ENCODE results near the gene LDB2. TPM values are rescaled to one million over a fixed set of nuclear protein-coding genes. Genes with fewer than 3 reads are reported as not detected.

LDB2 gene
- total and polyA plus RNA-seq, 2 experiments from 2014 or later: 48.6 to 80.1 TPM

- TF ChIP-seq ETS1 (IDR thresholded peaks at IDR 0.05) (no peak), POLR2AphosphoS5 (IDR thresholded peaks at IDR 0.05; ENCODE audit: low read depth) (no peak), ZNF331 (CRISPR knock-in tag; IDR thresholded peaks at IDR 0.05; ENCODE audit: low read depth) (no peak), CREB1 (CRISPR knock-in tag; IDR thresholded peaks at IDR 0.05; ENCODE audit: low read depth) (no peak), ZNF114 (CRISPR knock-in tag; IDR thresholded peaks at IDR 0.05) (no peak)
Measured at GRCh38 chr4:16498978-16499377, 399.5 kb downstream of the LDB2 start (continued).

DNA sequence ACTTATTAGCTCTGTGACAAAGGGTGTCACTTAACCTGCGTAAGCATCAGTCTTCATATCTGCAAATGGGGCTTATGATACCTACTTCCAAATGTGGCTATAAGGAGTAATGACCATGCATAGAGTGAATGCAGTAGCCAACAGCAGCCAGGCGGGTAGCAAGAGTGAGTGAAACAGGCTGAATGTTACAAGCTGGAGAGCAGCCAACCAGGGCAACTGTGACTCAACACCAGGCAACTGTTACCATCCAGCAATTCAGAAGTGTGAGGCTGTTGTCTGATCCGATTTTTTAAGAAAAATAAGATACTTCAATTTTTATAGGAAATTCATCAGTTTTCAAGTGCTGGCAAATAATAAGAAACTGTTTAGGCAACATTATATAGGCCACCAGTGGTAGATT, 401.9 kb downstream of the LDB2 start:
- Histone ChIP-seq H3K36me3 (ENCODE audit: insufficient read depth) (peaks cover 2% of the 10 kb centered on the region; the same call in 1 of the 2 replicates), H2AFZ (no peak overlapping the region), H4K20me1 (replicated peaks; ENCODE audit: insufficient read depth) (0 out of 2 replicates have a peak, but pooled peaks cover 4% of the 10 kb centered on the region), H3F3A (replicated peaks; ENCODE audit: low read depth) (no peaks in the 10 kb centered on the region), H3K27me3 (ENCODE audit: insufficient read depth) (no peaks in the 10 kb centered on the region), H3K4me1 (ENCODE audit: insufficient read depth) (no peaks in the 10 kb centered on the region), H3K9me2 (ENCODE audit: insufficient read depth) (0 out of 2 replicates have a peak, but pooled peaks cover 7% of the 10 kb centered on the region), H3K79me2 (replicated peaks; ENCODE audit: insufficient read depth) (no peaks in the 10 kb centered on the region), H3K4me3 (no peak overlapping the region), H3K4me2 (no peak overlapping the region), H3K27ac (ENCODE audit: low read depth) (no peak overlapping the region)
- Mint-ChIP-seq H3K27me3 (ENCODE audit: insufficient read depth, low read depth, poor library complexity) (no peaks in the 10 kb centered on the region), H3K36me3 (ENCODE audit: low read depth) (peaks cover 4% of the 10 kb centered on the region; the same call in 1 of the 3 replicates), H3K4me1 (no peaks in the 10 kb centered on the region), H3K27ac (no peak overlapping the region), H3K9me3 (no peaks in the 10 kb centered on the region), H3K4me3 (no peak overlapping the region)
- DNase-seq (ENCODE audit: low spot score): no peak
- no peak for TF ChIP-seq NANOG (IDR thresholded peaks at IDR 0.05; ENCODE audit: borderline replicate concordance)
- TF ChIP-seq POLR2AphosphoS5 (IDR thresholded peaks at IDR 0.05; ENCODE audit: low read depth): no peak
- TF ChIP-seq, protein P1, sequence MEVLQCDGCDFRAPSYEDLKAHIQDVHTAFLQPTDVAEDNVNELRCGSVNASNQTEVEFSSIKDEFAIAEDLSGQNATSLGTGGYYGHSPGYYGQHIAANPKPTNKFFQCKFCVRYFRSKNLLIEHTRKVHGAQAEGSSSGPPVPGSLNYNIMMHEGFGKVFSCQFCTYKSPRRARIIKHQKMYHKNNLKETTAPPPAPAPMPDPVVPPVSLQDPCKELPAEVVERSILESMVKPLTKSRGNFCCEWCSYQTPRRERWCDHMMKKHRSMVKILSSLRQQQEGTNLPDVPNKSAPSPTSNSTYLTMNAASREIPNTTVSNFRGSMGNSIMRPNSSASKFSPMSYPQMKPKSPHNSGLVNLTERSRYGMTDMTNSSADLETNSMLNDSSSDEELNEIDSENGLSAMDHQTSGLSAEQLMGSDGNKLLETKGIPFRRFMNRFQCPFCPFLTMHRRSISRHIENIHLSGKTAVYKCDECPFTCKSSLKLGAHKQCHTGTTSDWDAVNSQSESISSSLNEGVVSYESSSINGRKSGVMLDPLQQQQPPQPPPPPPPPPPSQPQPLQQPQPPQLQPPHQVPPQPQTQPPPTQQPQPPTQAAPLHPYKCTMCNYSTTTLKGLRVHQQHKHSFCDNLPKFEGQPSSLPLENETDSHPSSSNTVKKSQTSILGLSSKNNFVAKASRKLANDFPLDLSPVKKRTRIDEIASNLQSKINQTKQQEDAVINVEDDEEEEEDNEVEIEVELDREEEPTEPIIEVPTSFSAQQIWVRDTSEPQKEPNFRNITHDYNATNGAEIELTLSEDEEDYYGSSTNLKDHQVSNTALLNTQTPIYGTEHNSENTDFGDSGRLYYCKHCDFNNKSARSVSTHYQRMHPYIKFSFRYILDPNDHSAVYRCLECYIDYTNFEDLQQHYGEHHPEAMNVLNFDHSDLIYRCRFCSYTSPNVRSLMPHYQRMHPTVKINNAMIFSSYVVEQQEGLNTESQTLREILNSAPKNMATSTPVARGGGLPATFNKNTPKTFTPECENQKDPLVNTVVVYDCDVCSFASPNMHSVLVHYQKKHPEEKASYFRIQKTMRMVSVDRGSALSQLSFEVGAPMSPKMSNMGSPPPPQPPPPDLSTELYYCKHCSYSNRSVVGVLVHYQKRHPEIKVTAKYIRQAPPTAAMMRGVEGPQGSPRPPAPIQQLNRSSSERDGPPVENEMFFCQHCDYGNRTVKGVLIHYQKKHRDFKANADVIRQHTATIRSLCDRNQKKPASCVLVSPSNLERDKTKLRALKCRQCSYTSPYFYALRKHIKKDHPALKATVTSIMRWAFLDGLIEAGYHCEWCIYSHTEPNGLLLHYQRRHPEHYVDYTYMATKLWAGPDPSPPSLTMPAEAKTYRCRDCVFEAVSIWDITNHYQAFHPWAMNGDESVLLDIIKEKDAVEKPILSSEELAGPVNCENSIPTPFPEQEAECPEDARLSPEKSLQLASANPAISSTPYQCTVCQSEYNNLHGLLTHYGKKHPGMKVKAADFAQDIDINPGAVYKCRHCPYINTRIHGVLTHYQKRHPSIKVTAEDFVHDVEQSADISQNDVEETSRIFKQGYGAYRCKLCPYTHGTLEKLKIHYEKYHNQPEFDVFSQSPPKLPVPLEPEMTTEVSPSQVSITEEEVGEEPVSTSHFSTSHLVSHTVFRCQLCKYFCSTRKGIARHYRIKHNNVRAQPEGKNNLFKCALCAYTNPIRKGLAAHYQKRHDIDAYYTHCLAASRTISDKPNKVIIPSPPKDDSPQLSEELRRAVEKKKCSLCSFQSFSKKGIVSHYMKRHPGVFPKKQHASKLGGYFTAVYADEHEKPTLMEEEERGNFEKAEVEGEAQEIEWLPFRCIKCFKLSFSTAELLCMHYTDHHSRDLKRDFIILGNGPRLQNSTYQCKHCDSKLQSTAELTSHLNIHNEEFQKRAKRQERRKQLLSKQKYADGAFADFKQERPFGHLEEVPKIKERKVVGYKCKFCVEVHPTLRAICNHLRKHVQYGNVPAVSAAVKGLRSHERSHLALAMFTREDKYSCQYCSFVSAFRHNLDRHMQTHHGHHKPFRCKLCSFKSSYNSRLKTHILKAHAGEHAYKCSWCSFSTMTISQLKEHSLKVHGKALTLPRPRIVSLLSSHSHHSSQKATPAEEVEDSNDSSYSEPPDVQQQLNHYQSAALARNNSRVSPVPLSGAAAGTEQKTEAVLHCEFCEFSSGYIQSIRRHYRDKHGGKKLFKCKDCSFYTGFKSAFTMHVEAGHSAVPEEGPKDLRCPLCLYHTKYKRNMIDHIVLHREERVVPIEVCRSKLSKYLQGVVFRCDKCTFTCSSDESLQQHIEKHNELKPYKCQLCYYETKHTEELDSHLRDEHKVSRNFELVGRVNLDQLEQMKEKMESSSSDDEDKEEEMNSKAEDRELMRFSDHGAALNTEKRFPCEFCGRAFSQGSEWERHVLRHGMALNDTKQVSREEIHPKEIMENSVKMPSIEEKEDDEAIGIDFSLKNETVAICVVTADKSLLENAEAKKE (CRISPR knock-in tag; IDR thresholded peaks at IDR 0.05): no peak
- no peak for TF ChIP-seq ETS1 (IDR thresholded peaks at IDR 0.05)
- TF ChIP-seq CREB1 (CRISPR knock-in tag; IDR thresholded peaks at IDR 0.05; ENCODE audit: low read depth): no peak
- TF ChIP-seq, protein P2, sequence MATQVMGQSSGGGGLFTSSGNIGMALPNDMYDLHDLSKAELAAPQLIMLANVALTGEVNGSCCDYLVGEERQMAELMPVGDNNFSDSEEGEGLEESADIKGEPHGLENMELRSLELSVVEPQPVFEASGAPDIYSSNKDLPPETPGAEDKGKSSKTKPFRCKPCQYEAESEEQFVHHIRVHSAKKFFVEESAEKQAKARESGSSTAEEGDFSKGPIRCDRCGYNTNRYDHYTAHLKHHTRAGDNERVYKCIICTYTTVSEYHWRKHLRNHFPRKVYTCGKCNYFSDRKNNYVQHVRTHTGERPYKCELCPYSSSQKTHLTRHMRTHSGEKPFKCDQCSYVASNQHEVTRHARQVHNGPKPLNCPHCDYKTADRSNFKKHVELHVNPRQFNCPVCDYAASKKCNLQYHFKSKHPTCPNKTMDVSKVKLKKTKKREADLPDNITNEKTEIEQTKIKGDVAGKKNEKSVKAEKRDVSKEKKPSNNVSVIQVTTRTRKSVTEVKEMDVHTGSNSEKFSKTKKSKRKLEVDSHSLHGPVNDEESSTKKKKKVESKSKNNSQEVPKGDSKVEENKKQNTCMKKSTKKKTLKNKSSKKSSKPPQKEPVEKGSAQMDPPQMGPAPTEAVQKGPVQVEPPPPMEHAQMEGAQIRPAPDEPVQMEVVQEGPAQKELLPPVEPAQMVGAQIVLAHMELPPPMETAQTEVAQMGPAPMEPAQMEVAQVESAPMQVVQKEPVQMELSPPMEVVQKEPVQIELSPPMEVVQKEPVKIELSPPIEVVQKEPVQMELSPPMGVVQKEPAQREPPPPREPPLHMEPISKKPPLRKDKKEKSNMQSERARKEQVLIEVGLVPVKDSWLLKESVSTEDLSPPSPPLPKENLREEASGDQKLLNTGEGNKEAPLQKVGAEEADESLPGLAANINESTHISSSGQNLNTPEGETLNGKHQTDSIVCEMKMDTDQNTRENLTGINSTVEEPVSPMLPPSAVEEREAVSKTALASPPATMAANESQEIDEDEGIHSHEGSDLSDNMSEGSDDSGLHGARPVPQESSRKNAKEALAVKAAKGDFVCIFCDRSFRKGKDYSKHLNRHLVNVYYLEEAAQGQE (IDR thresholded peaks at IDR 0.05; ENCODE audit: unreplicated experiment): no peak
- no peak for TF ChIP-seq ZNF114 (CRISPR knock-in tag; IDR thresholded peaks at IDR 0.05)
- ATAC-seq: no peak
